SH-SY5Y (cell line): ENCODE data around the gene CHST11.

Experiments used
- GATA2 ChIP-seq: IDR thresholded peaks from 2 replicates; pipeline ENCODE4 v1.6.1; 2011; ENCODE audit warnings: mild to moderate bottlenecking, low read depth, low read length
- GATA3 ChIP-seq: IDR thresholded peaks from 2 replicates; pipeline ENCODE4 v1.6.1; 2011; ENCODE audit warnings: low read depth, mild to moderate bottlenecking, low read length, moderate library complexity

DNA sequence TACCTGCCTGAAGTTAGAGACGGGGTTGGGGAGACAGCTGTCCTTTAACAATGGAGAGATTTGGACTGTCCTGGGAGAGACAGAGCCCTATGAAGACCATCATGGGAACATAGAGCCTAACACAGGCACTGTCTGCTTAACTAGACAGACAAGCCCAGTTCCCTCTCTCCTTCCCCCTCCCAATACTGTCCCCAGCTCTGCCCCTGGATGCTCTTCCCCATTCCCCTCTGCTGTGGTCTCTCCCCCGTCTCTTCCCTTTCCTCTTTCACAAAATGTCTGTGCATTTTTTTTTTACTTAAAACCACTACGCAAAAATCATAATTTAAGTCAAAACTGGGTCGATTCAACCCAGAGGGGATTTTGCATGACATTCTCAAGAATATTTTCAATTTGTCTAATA lies 232.9 kb downstream of the CHST11 start:
- no peak for TF ChIP-seq GATA2
- no peak for TF ChIP-seq GATA3
